Colonic mucosa (tissue), 4 donors: ENCODE data around the gene DCDC2. TPM values are rescaled to one million over a fixed set of nuclear protein-coding genes. Genes with fewer than 3 reads are reported as not detected.

Experiments
- DNase-seq: peaks from one replicate; pipeline ENCODE4 v3.0.0-alpha.2; 2020
- H3K27ac ChIP-seq: fragments of 200-600 bp; one replicate; pipeline ENCODE4 v1.8.0; 2021
- H3K27me3 ChIP-seq: fragments of 200-600 bp; one replicate; pipeline ENCODE4 v1.8.0; 2021
- H3K36me3 ChIP-seq: fragments of 200-600 bp; one replicate; pipeline ENCODE4 v1.8.0; 2021
- H3K4me1 ChIP-seq: fragments of 200-600 bp; one replicate; pipeline ENCODE4 v1.8.0; 2021; ENCODE audit warnings: mild to moderate bottlenecking
- H3K4me3 ChIP-seq: fragments of 200-600 bp; one replicate; pipeline ENCODE4 v1.8.0; 2021
- H3K9ac ChIP-seq, 2 donors: one replicate each; pipeline ENCODE4 v1.7.0; 2013; ENCODE audit warnings: control low read depth in 2 of 2, low read depth in 2 of 2, low read length in 2 of 2
- H3K9me3 ChIP-seq: fragments of 200-600 bp; one replicate; pipeline ENCODE4 v1.8.0; 2021
- CTCF ChIP-seq: fragments of 200-600 bp; IDR thresholded peaks from one replicate; pipeline ENCODE4 v1.8.0; 2022; ENCODE audit warnings: antibody characterized with exemption, mild to moderate bottlenecking
- intact Hi-C: fragments of 100-400 bp; cut with DNase I; formaldehyde crosslinking; loops from one replicate; pipeline ENCODE4 v1.14.1; 2022
- total RNA-seq, 2 donors: library from RNA; stranded (reverse); fragmentation: NEBNext Ultra II Directional in 1 of 2; extraction: Animal tissue kit (Norgen Biotek cat#: 25700) in 1 of 2; gene quantifications; one replicate each; pipeline ENCODE4 v1.2.1, GENCODE V29; 2021
- donor health status: healthy.
- donor health status: DM: no; HTN: no; CAD: no.
- donor health status: DM: no; HTN: no; CAD: no.

Gene DCDC2
- total RNA-seq, 2 donors from 2014 or later: 3.3 to 9.4 TPM

GRCh38 chr6:24225838-24226237 lies 132.0 kb downstream of the DCDC2 start:
- no peak overlapping the region for H3K27ac ChIP-seq
- no peaks in the 10 kb centered on the region for H3K9me3 ChIP-seq
- intact Hi-C loops: no loop called here
- TF ChIP-seq CTCF: no peak
- DNase-seq: no peak
- no peaks in the 10 kb centered on the region for H3K27me3 ChIP-seq
- no peaks in the 10 kb centered on the region for H3K36me3 ChIP-seq
- H3K4me3 ChIP-seq: no peak overlapping the region
- no peaks in the 10 kb centered on the region for H3K4me1 ChIP-seq
- no peak overlapping the region for H3K9ac ChIP-seq

DNA sequence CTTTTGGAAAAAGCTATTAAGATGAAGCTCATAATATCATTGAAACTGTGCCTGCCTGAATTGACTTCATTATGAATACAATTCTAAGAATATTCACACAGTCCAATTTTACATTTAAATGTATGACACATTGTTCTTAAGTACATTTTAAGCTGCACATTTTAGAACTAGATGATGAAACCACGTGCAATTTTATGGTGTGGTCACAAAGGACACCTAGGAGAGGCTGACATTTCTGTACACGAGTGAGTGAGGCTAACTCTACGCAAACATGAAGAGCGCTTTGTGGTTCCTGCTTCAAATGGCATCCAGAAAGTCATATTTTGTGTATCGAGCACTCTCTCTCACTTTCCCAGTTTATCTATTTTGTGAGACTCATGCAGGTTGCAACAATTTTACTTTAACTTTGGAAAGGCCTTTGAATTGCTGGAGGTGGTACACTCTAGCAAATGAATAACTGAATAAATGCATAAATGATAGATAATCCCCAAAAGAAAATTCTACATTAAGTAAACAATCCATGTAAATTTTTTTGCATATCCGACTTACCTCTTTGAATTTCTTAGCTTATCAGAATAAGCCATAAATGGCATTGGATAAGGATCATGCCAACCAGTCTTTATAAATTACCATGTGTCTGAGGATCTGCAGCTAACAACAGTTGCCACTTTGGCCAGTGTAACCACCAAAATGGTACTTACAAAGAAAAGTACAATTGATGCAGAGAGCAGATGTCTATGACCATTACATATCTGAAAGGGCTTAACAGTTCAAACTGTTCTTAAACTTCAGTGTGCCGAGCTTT lies 134.5 kb downstream of the DCDC2 start:
- H3K9ac ChIP-seq: no peak overlapping the region
- H3K4me1 ChIP-seq: no peaks in the 10 kb centered on the region
- H3K27me3 ChIP-seq: no peaks in the 10 kb centered on the region
- no peak overlapping the region for H3K4me3 ChIP-seq
- no peaks in the 10 kb centered on the region for H3K9me3 ChIP-seq
- no peak overlapping the region for H3K27ac ChIP-seq
- DNase-seq: no peak
- intact Hi-C loops: no loop called here
- H3K36me3 ChIP-seq: no peaks in the 10 kb centered on the region
- no peak for TF ChIP-seq CTCF

DNA sequence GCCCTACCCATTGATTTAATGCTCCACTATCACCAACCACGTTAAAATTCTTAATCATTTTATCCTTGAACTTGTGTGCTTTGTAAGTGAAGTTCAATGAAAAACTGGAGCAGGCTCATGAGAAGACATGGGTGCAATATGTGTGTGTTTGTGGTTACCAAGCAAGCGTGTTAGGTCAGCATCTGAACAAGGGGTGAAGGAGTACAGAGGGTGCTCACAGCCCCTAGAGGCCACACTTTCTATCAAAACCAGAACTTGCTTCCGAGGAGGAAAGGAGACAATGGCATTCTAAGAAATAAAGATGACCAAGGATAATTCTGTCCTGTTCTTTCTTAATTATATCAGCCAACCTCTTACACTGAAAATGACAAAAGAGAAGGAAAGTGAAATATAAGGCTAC lies 138.2 kb downstream of the DCDC2 start:
- Histone ChIP-seq H3K9me3 (no peaks in the 10 kb centered on the region), H3K27me3 (no peaks in the 10 kb centered on the region), H3K36me3 (no peaks in the 10 kb centered on the region), H3K27ac (no peak overlapping the region), H3K4me1 (no peaks in the 10 kb centered on the region), H3K4me3 (no peak overlapping the region), H3K9ac (no peak overlapping the region)
- intact Hi-C loops: no loop called here
- no peak for TF ChIP-seq CTCF
- DNase-seq: no peak

DNA sequence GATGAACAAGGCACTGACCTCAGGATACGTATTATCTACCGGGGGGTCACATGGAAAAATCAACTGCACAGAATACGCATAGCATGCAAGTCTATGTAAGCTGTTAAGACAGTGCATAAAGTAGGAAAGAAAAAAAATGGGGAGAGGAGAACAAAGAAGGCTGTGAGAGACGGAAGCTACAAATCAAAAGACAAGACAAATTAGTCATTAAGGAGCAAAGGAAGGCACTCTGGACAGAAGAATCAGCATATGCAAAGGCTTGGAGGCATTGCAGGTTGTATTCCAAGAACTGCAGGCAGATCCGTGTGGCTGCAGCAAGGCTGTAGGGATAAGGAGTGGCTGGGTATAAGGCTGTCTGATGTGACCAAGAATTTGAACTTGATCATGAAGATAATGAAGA lies 142.9 kb downstream of the DCDC2 start:
- Histone ChIP-seq H3K27me3 (no peaks in the 10 kb centered on the region), H3K4me1 (no peaks in the 10 kb centered on the region), H3K4me3 (no peak overlapping the region), H3K27ac (no peak overlapping the region), H3K9me3 (no peaks in the 10 kb centered on the region), H3K9ac (no peak overlapping the region), H3K36me3 (no peaks in the 10 kb centered on the region)
- no peak for DNase-seq
- intact Hi-C loops: no loop called here
- no peak for TF ChIP-seq CTCF

DNA sequence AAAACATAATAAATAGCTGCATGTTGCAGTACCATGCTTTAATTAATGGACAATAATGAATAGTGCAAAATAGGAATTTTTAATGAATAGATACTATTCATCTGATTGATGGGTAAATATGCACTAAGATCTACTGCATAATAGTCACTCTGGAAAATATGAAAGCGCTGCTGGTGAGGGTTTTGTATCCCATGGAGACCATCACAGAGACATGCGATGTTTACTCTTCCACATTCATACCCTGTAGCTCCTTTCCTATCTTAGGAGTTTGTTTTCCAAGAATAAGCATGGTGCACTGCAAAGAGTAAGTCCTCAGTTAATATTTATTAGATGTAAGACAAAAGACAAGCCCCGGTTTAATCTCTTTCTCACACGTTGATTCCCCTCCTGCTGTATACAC lies 150.4 kb downstream of the DCDC2 start:
- TF ChIP-seq CTCF: no peak
- H3K36me3 ChIP-seq: no peaks in the 10 kb centered on the region
- no peak for DNase-seq
- no peak overlapping the region for H3K27ac ChIP-seq
- no peaks in the 10 kb centered on the region for H3K27me3 ChIP-seq
- no peak overlapping the region for H3K4me3 ChIP-seq
- no peaks in the 10 kb centered on the region for H3K4me1 ChIP-seq
- H3K9ac ChIP-seq: no peak overlapping the region
- H3K9me3 ChIP-seq: no peaks in the 10 kb centered on the region
- intact Hi-C loops: loop anchor here (5.0 kb wide), 1 partner anchor 140 kb away; no protein-coding TSS in a partner anchor
